ENCODE data around the gene ATP5MK.

DNA sequence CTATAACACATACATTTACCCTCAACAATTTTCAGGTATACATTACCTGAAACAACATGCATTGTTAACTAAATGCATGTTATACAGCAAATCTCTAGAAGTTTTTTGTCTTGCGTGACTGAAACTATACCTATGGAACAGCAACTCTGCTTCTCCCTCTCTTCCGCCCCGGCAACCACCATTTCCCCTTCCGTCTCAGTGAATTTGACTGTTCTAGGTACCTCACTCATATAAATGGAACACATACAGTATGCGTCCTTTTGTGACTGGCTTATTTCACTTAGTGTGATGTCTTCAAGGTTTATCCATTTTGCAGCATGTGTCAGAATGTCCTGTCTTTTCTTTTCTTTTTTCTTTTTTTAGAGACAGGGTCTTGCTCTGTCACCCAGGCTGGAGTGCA lies 33.4 kb upstream of the ATP5MK start:
- TF ChIP-seq, protein P1, sequence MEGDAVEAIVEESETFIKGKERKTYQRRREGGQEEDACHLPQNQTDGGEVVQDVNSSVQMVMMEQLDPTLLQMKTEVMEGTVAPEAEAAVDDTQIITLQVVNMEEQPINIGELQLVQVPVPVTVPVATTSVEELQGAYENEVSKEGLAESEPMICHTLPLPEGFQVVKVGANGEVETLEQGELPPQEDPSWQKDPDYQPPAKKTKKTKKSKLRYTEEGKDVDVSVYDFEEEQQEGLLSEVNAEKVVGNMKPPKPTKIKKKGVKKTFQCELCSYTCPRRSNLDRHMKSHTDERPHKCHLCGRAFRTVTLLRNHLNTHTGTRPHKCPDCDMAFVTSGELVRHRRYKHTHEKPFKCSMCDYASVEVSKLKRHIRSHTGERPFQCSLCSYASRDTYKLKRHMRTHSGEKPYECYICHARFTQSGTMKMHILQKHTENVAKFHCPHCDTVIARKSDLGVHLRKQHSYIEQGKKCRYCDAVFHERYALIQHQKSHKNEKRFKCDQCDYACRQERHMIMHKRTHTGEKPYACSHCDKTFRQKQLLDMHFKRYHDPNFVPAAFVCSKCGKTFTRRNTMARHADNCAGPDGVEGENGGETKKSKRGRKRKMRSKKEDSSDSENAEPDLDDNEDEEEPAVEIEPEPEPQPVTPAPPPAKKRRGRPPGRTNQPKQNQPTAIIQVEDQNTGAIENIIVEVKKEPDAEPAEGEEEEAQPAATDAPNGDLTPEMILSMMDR (optimal IDR thresholded peaks at IDR 0.05 in 1 of 3, IDR thresholded peaks at IDR 0.05 in 1 of 3, conservative IDR thresholded peaks at IDR 0.05 in 1 of 3; ENCODE audit: extremely low read depth in 1 of 3, insufficient read depth in 2 of 3, low read length in 3 of 3): no peak
- TF ChIP-seq EZH2 (IDR thresholded peaks at IDR 0.05; ENCODE audit: low read length): no peak
